Measurements from ENCODE around the gene POLR2E.

POLR2E gene

GRCh38 chr19:1057176-1057855, 37.9 kb downstream of the POLR2E start:
- no peak for TF ChIP-seq POLR2A (IDR thresholded peaks at IDR 0.05; ENCODE audit: low read depth, low read length)
- DNase-seq (ENCODE audit: insufficient read length, low spot score), result no peak

GRCh38 chr19:1055886-1056620, 39.1 kb downstream of the POLR2E start:
- no peak for FAIRE-seq

More at GRCh38 chr19:1057176-1057855, 37.9 kb downstream of the POLR2E start:
- no peak for FAIRE-seq

GRCh38 chr19:1055028-1055425, 40.1 kb downstream of the POLR2E start:
- FAIRE-seq (no peak), DNase-seq (ENCODE audit: insufficient read length, low spot score) (no peak)
- TF ChIP-seq POLR2A (IDR thresholded peaks at IDR 0.05; ENCODE audit: low read depth, low read length), result no peak

More at GRCh38 chr19:1055886-1056620, 39.1 kb downstream of the POLR2E start:
- no peak for DNase-seq (ENCODE audit: insufficient read length, low spot score)
- no peak for TF ChIP-seq POLR2A (IDR thresholded peaks at IDR 0.05; ENCODE audit: low read depth, low read length)

- no peak for DNase-seq (ENCODE audit: insufficient read length, low spot score)
- no peak for FAIRE-seq
- TF ChIP-seq POLR2A (IDR thresholded peaks at IDR 0.05; ENCODE audit: low read depth, low read length), result no peak
Measured at GRCh38 chr19:1054102-1055027, 40.8 kb downstream of the POLR2E start.

- TF ChIP-seq POLR2A (IDR thresholded peaks at IDR 0.05; ENCODE audit: low read depth, low read length), result no peak
- FAIRE-seq (no peak), DNase-seq (ENCODE audit: insufficient read length, low spot score) (no peak)
Measured at GRCh38 chr19:1053176-1054101, 41.7 kb downstream of the POLR2E start.

- no peak for FAIRE-seq
- no peak for TF ChIP-seq POLR2A (IDR thresholded peaks at IDR 0.05; ENCODE audit: low read depth, low read length)
Measured at GRCh38 chr19:1052349-1052975, 42.7 kb downstream of the POLR2E start.

GRCh38 chr19:1051791-1052190, 43.4 kb downstream of the POLR2E start:
- TF ChIP-seq POLR2A (IDR thresholded peaks at IDR 0.05; ENCODE audit: low read depth, low read length), result no peak
- DNase-seq (ENCODE audit: insufficient read length, low spot score), result no peak
- FAIRE-seq, result no peak

More at GRCh38 chr19:1052349-1052975, 42.7 kb downstream of the POLR2E start:
- no peak for DNase-seq (ENCODE audit: insufficient read length, low spot score)

GRCh38 chr19:1050989-1051788, 44.0 kb downstream of the POLR2E start:
- DNase-seq (ENCODE audit: insufficient read length, low spot score) (no peak), FAIRE-seq (no peak)
- TF ChIP-seq POLR2A (IDR thresholded peaks at IDR 0.05; ENCODE audit: low read depth, low read length), result no peak

- no peak for DNase-seq (ENCODE audit: insufficient read length, low spot score)
Measured at GRCh38 chr19:1049800-1050199, 45.4 kb downstream of the POLR2E start.

GRCh38 chr19:1049106-1049505, 46.1 kb downstream of the POLR2E start:
- no peak for TF ChIP-seq POLR2A (IDR thresholded peaks at IDR 0.05; ENCODE audit: low read depth, low read length)
- no peak for FAIRE-seq
- DNase-seq (ENCODE audit: insufficient read length, low spot score), result no peak

More at GRCh38 chr19:1049800-1050199, 45.4 kb downstream of the POLR2E start:
- FAIRE-seq, result no peak
- TF ChIP-seq POLR2A (IDR thresholded peaks at IDR 0.05; ENCODE audit: low read depth, low read length), result no peak

GRCh38 chr19:1047696-1048147, 47.5 kb downstream of the POLR2E start:
- TF ChIP-seq POLR2A (IDR thresholded peaks at IDR 0.05; ENCODE audit: low read depth, low read length), result no peak
- FAIRE-seq (no peak), DNase-seq (ENCODE audit: insufficient read length, low spot score) (no peak)
